GM21717 (cell line): ENCODE measurements around the gene WNT11.

Experiments
- ATAC-seq: cut with Tn5 transposase; IDR thresholded peaks from one replicate; pipeline ENCODE4 v1.9.1; 2021; ENCODE audit warnings: mild to moderate bottlenecking, moderate library complexity; ENCODE audit not compliant: unreplicated experiment

The WNT11 gene

GRCh38 chr11:76177250-76177686, 29.0 kb downstream of the WNT11 start:
- ATAC-seq = no peak

- no peak for ATAC-seq
Observed at GRCh38 chr11:76176463-76176862, 29.8 kb downstream of the WNT11 start.

- no peak for ATAC-seq
Observed at GRCh38 chr11:76175783-76176182, 30.5 kb downstream of the WNT11 start.

- no peak for ATAC-seq
Observed at GRCh38 chr11:76174330-76174729, 32.0 kb downstream of the WNT11 start.

- no peak for ATAC-seq
Observed at GRCh38 chr11:76173663-76174062, 32.6 kb downstream of the WNT11 start.

- ATAC-seq = no peak
Observed at GRCh38 chr11:76172583-76172982, 33.7 kb downstream of the WNT11 start.

GRCh38 chr11:76170468-76170867, 35.8 kb downstream of the WNT11 start:
- no peak for ATAC-seq

- peak; percentile 56 for ATAC-seq
Observed at GRCh38 chr11:76169473-76169896, 36.8 kb downstream of the WNT11 start.

- ATAC-seq = no peak
Observed at GRCh38 chr11:76167590-76167989, 38.7 kb downstream of the WNT11 start.

- peak; percentile 48 for ATAC-seq
Observed at GRCh38 chr11:76166314-76166713, 40.0 kb downstream of the WNT11 start.

- no peak for ATAC-seq
Observed at GRCh38 chr11:76164861-76165751, 41.2 kb downstream of the WNT11 start.

- ATAC-seq = no peak
Observed at GRCh38 chr11:76164081-76164480, 42.2 kb downstream of the WNT11 start.

- ATAC-seq = no peak
Observed at GRCh38 chr11:76163289-76163880, 42.9 kb downstream of the WNT11 start.

- no peak for ATAC-seq
Observed at GRCh38 chr11:76162336-76163288, 43.7 kb downstream of the WNT11 start.

GRCh38 chr11:76161261-76161961, 44.9 kb downstream of the WNT11 start:
- no peak for ATAC-seq

GRCh38 chr11:76160856-76161255, 45.4 kb downstream of the WNT11 start:
- no peak for ATAC-seq

- ATAC-seq = no peak
Observed at GRCh38 chr11:76159983-76160661, 46.2 kb downstream of the WNT11 start.

- ATAC-seq = no peak
Observed at GRCh38 chr11:76159303-76159937, 46.9 kb downstream of the WNT11 start.
